Heart left ventricle (tissue), 16 donors: ENCODE data around the gene EHMT1. TPM values are rescaled to one million over a fixed set of nuclear protein-coding genes. Genes with fewer than 3 reads are reported as not detected.

Experiments
- ATAC-seq, 4 donors: fragments of 200-7000 bp; cut with Tn5 transposase; one replicate each; pipeline ENCODE4 v1.9.1; 2020 to 2022; ENCODE audit warnings: moderate library complexity in 4 of 4, mild to moderate bottlenecking in 3 of 4, moderate number of reproducible peaks in 1 of 4
- DNase-seq, 5 donors: peaks; one replicate each; pipeline ENCODE4 v3.0.0-alpha.2; 2020
- H3K27ac ChIP-seq, 12 donors: fragments of 200-600 bp; sonication (generic) in 4 of 12; one replicate each; pipeline versions ENCODE4 v1.5.0 to v1.8.0; 2016 to 2022; ENCODE audit warnings: mild to moderate bottlenecking in 2 of 12
- H3K27me3 ChIP-seq, 9 donors: fragments of 200-600 bp; sonication (generic) in 2 of 9; one replicate each; pipeline versions ENCODE4 v1.5.1 to v1.8.0; 2016 to 2022; ENCODE audit warnings: mild to moderate bottlenecking in 3 of 9
- H3K36me3 ChIP-seq, 9 donors: fragments of 200-600 bp; sonication (generic) in 2 of 9; one replicate each; pipeline versions ENCODE4 v1.5.0 to v1.8.0; 2018 to 2022; ENCODE audit warnings: mild to moderate bottlenecking in 2 of 9
- H3K4me1 ChIP-seq, 12 donors: fragments of 200-600 bp; sonication (generic) in 4 of 12; one replicate each; pipeline versions ENCODE4 v1.5.0 to v1.8.0; 2016 to 2022; ENCODE audit warnings: mild to moderate bottlenecking in 3 of 12
- H3K4me3 ChIP-seq, 12 donors: fragments of 200-600 bp; sonication (generic) in 4 of 12; one replicate each; pipeline versions ENCODE4 v1.5.0 to v1.8.0; 2017 to 2022; ENCODE audit warnings: mild to moderate bottlenecking in 9 of 12, moderate library complexity in 4 of 12
- H3K9me3 ChIP-seq, 12 donors: fragments of 200-600 bp; sonication (generic) in 4 of 12; one replicate each; pipeline versions ENCODE4 v1.5.0 to v1.8.0; 2016 to 2022; ENCODE audit warnings: mild to moderate bottlenecking in 1 of 12
- CTCF ChIP-seq, 12 donors: fragments of 200-600 bp; sonication (generic) in 4 of 12; IDR thresholded peaks; one replicate each; pipeline versions ENCODE4 v1.5.0 to v1.8.0; 2018 to 2022; ENCODE audit warnings: antibody characterized with exemption in 12 of 12, mild to moderate bottlenecking in 5 of 12
- POLR2A ChIP-seq, 2 donors: fragments of 450-650 bp; IDR thresholded peaks; one replicate each; pipeline ENCODE4 v1.6.1; 2017; ENCODE audit warnings: antibody characterized with exemption in 2 of 2, mild to moderate bottlenecking in 2 of 2, moderate library complexity in 2 of 2
- WGBS, 4 donors: extraction: QIAGEN DNeasy Blood & Tissue Kit in 2 of 4; methylation state at CpG; one replicate each; pipeline versions ENCODE4 v1.1.5 to v1.1.7; 2013 to 2018; 5-methylcytosine and 5-hydroxymethylcytosine counted together
- intact Hi-C, 10 donors: fragments of 100-400 bp; cut with DNase I; formaldehyde crosslinking; loops; one replicate each; pipeline versions ENCODE4 v1.11.1 to v1.14.2; 2022
- polyA plus RNA-seq, 2 donors: library from polyadenylated mRNA; stranded (reverse); fragments of 200-250 nt; gene quantifications; one replicate each; pipeline ENCODE4 v1.2.3, GENCODE V29; 2013
- total RNA-seq, 9 donors: library from RNA; depleted of rRNA in 2 of 9; stranded (reverse); fragments of >200 nt in 2 of 9; fragmentation: NEBNext Ultra II Directional in 3 of 9; extraction: Animal tissue kit (Norgen Biotek cat#: 25700) in 3 of 9; gene quantifications; one replicate each; pipeline versions ENCODE4 v1.1.0 to v1.2.4, GENCODE V29; 2016 to 2023
- donor health status: ischemic (EF 13 %, LVEDD 7.1; RV severe dilation, severe dysfunction).
- donor health status: healthy with polysubstance abuse.
- donor health status: DM: no; HTN: yes; CAD: no.
- donor health status: DM: no; HTN: no; CAD: no.
- donor health status: ischemic (EF 25% LVEDD 6.9; RV normal size, moderate dysfunction).
- donor health status: ischemic (EF 25% LVEDD 5.7; RV mildly dilated, moderate dysfunction).
- donor health status: healthy.
- donor health status: DM: yes; HTN: yes; CAD: no.
- donor health status: ischemic (EF 35%, LVEDD 5.7; RV mildly dilated, moderate dysfunction).
- donor health status: nonischemic (EF 11% LVEDD 7.7; RV severe dilation, severe dysfunction).
- donor health status: DM: yes; HTN: yes; CAD: no.
- donor health status: PGD.
- donor health status: ischemic (EF 29% LVEDD 5.4; RV normal size, mild dysfunction).
- donor health status: nonischemic (EF 23%, LVEDD 6.1; RV moderate dilation, normal function).

Gene EHMT1
- total and polyA plus RNA-seq, 11 donors, result 24.5 to 55.9 (median 28.9) TPM

GRCh38 chr9:137748741-137749140, 129.9 kb downstream of the EHMT1 start:
- intact Hi-C loops, result loop anchor here in 1 of 10 donors (10.0 kb wide), 1 partner anchor 74 kb away; no protein-coding TSS in a partner anchor
- ATAC-seq (no peak), DNase-seq (no peak)
- TF ChIP-seq CTCF (IDR thresholded peaks at IDR 0.05) (no peak), POLR2A (IDR thresholded peaks at IDR 0.05) (no peak)
- H3K27me3 ChIP-seq, result no peaks in the 10 kb centered on the region
- no peaks in the 10 kb centered on the region for H3K9me3 ChIP-seq
- 86 to 94% (median 91%) methylated on average over 2 to 3 of the region's 3 CpGs for WGBS, 4 donors
- H3K27ac ChIP-seq, result no peak overlapping the region
- no peak overlapping the region for H3K4me3 ChIP-seq
- H3K36me3 ChIP-seq, result peaks cover 2 to 80% (median 61%) of the 10 kb centered on the region in 9 donors
- peaks cover 0 to 4% (median 0%) of the 10 kb centered on the region in 12 donors for H3K4me1 ChIP-seq

GRCh38 chr9:137749511-137749910, 130.7 kb downstream of the EHMT1 start:
- Histone ChIP-seq H3K27me3 (no peaks in the 10 kb centered on the region), H3K4me3 (no peak overlapping the region), H3K27ac (no peak overlapping the region), H3K9me3 (no peaks in the 10 kb centered on the region), H3K36me3 (peaks cover 2 to 80% (median 61%) of the 10 kb centered on the region in 9 donors), H3K4me1 (peaks cover 0 to 4% (median 0%) of the 10 kb centered on the region in 12 donors)
- ATAC-seq (peak in 1 of 4 donors; percentile 30), DNase-seq (no peak)
- WGBS, 4 donors, result 62 to 82% (median 75%) methylated on average over 4 of the region's 4 CpGs
- intact Hi-C loops, result loop anchor here in 1 of 10 donors (10.0 kb wide), 1 partner anchor 75 kb away; no protein-coding TSS in a partner anchor
- no peak for TF ChIP-seq CTCF (IDR thresholded peaks at IDR 0.05)
- no peak for TF ChIP-seq POLR2A (IDR thresholded peaks at IDR 0.05)

- TF ChIP-seq CTCF (IDR thresholded peaks at IDR 0.05) (no peak), POLR2A (IDR thresholded peaks at IDR 0.05) (no peak)
- WGBS, 4 donors, result 70 to 81% (median 80%) methylated on average over 3 of the region's 3 CpGs
- ATAC-seq (no peak), DNase-seq (no peak)
- intact Hi-C loops, result no loop called here
- Histone ChIP-seq H3K4me1 (peaks cover 0 to 4% (median 0%) of the 10 kb centered on the region in 12 donors), H3K9me3 (peaks cover 0 to 3% (median 0%) of the 10 kb centered on the region in 12 donors), H3K27ac (no peak overlapping the region), H3K27me3 (no peaks in the 10 kb centered on the region), H3K36me3 (peaks cover 2 to 80% (median 61%) of the 10 kb centered on the region in 9 donors), H3K4me3 (no peak overlapping the region)
Observed at GRCh38 chr9:137750007-137750406, 131.2 kb downstream of the EHMT1 start.

- intact Hi-C loops, result no loop called here
- Histone ChIP-seq H3K4me1 (peaks cover 0 to 4% (median 0%) of the 10 kb centered on the region in 12 donors), H3K27me3 (no peaks in the 10 kb centered on the region), H3K9me3 (peaks cover 0 to 9% (median 2%) of the 10 kb centered on the region in 12 donors), H3K36me3 (peaks cover under 1 to 80% (median 59%) of the 10 kb centered on the region in 9 donors), H3K27ac (no peak overlapping the region), H3K4me3 (no peak overlapping the region)
- DNase-seq (no peak), ATAC-seq (no peak)
- WGBS, 4 donors, result 93 to 94% (median 94%) methylated on average over 10 of the region's 10 CpGs
- no peak for TF ChIP-seq POLR2A (IDR thresholded peaks at IDR 0.05)
- no peak for TF ChIP-seq CTCF (IDR thresholded peaks at IDR 0.05)
Observed at GRCh38 chr9:137750566-137750965, 131.8 kb downstream of the EHMT1 start.
